Tibial nerve (tissue), 4 donors: Measurements from ENCODE around the gene PUSL1.

Experiments
- CTCF ChIP-seq, 5 experiments: fragments of 200-600 bp in 3 of 5; fragments of 450-650 bp in 2 of 5; sonication (generic) in 3 of 5; IDR thresholded peaks; one replicate each; pipeline ENCODE4 v1.5.1; 2016 to 2019; ENCODE audit warnings: antibody characterized with exemption in 5 of 5, mild to moderate bottlenecking in 3 of 5, moderate library complexity in 2 of 5
- EP300 ChIP-seq, 2 donors: sonication (generic); formaldehyde crosslinking; IDR thresholded peaks; one replicate each; pipeline ENCODE4 v1.6.1; 2017; ENCODE audit warnings: antibody characterized with exemption in 2 of 2, mild to moderate bottlenecking in 1 of 2
- POLR2A ChIP-seq, 2 donors: fragments of 450-650 bp; IDR thresholded peaks; one replicate each; pipeline ENCODE4 v1.6.1; 2017; ENCODE audit warnings: antibody characterized with exemption in 2 of 2, mild to moderate bottlenecking in 2 of 2, moderate library complexity in 2 of 2

- TF ChIP-seq CTCF (IDR thresholded peaks at IDR 0.05) (no peak), POLR2A (IDR thresholded peaks at IDR 0.05) (no peak), EP300 (IDR thresholded peaks at IDR 0.05) (no peak)
These were observed 46.3 kb upstream of the PUSL1 start for GRCh38 chr1:1262071-1262470.
